Activated naive CD8-positive, alpha-beta T cell treated with anti-CD3 and anti-CD28 coated beads, Interleukin-2, amount 10 ng/mL, durations not matched to agents 7 days and 5 days (primary cell): ENCODE results near the gene GPD1L. TPM values are rescaled to one million over a fixed set of nuclear protein-coding genes. Genes with fewer than 3 reads are reported as not detected.
"Not testable (repeated sequence)": the region's sequence is repeated elsewhere in the genome, so short reads cannot be mapped to it uniquely, and the experiment has no call there.

Experiments
- ATAC-seq: fragments of 150-1000 bp; cut with Tn5 transposase; one replicate; pipeline ENCODE4 v1.10.0; 2021; ENCODE audit warnings: low read depth, moderate library complexity
- POLR2A ChIA-PET: fragments of 350-600 bp; sonication (Branson Sonifier 250); formaldehyde crosslinking; loops from one replicate; lab custom pipeline; 2021; ENCODE audit warnings: antibody characterized with exemption; lab: Charles Lee
- DNase-seq: peaks from one replicate; pipeline ENCODE4 v3.0.0; 2021
- H3K27ac Mint-ChIP-seq: one replicate; pipeline ENCODE4 v1.8.0; 2022; ENCODE audit warnings: mild to moderate bottlenecking, mixed read lengths
- H3K27me3 Mint-ChIP-seq: one replicate; pipeline ENCODE4 v1.8.0; 2022; ENCODE audit warnings: mild to moderate bottlenecking, moderate library complexity, mixed read lengths
- H3K36me3 Mint-ChIP-seq: one replicate; pipeline ENCODE4 v1.8.0; 2021; ENCODE audit warnings: mild to moderate bottlenecking, mixed read lengths
- H3K4me1 Mint-ChIP-seq: one replicate; pipeline ENCODE4 v1.8.0; 2021; ENCODE audit warnings: mixed read lengths
- H3K4me3 Mint-ChIP-seq: one replicate; pipeline ENCODE4 v1.8.0; 2022; ENCODE audit warnings: mild to moderate bottlenecking, moderate library complexity, mixed read lengths
- H3K9me3 Mint-ChIP-seq: one replicate; pipeline ENCODE4 v1.8.0; 2021; ENCODE audit warnings: mixed read lengths
- total RNA-seq, 2 experiments: library from RNA; stranded (reverse); gene quantifications; one replicate each; pipeline ENCODE4 v1.2.3, GENCODE V29; 2021

Gene GPD1L
- total RNA-seq, 2 experiments from 2014 or later, result 27.8 to 31.0 TPM

- H3K9me3 Mint-ChIP-seq, result peaks cover 17% of the 10 kb centered on the region
- DNase-seq, result no peak
- H3K27me3 Mint-ChIP-seq, result peaks cover 28% of the 10 kb centered on the region
- peaks cover 9% of the 10 kb centered on the region for H3K36me3 Mint-ChIP-seq
- ATAC-seq, result no peak
- no peak overlapping the region for H3K27ac Mint-ChIP-seq
- peaks cover 16% of the 10 kb centered on the region for H3K4me1 Mint-ChIP-seq
- no peak overlapping the region for H3K4me3 Mint-ChIP-seq
- POLR2A ChIA-PET, result no interaction called here
These were observed 16.9 kb upstream of the GPD1L start for GRCh38 chr3:32089476-32089875.

GRCh38 chr3:32093204-32093603 is 13.2 kb upstream of the GPD1L start:
- Mint-ChIP-seq H3K4me1 (peaks cover 19% of the 10 kb centered on the region), H3K4me3 (no peak overlapping the region), H3K27ac (no peak overlapping the region), H3K27me3 (peaks cover 34% of the 10 kb centered on the region), H3K36me3 (peaks cover 14% of the 10 kb centered on the region), H3K9me3 (peaks cover 10% of the 10 kb centered on the region)
- DNase-seq (no peak), ATAC-seq (no peak)
- POLR2A ChIA-PET, result no interaction called here

GRCh38 chr3:32095431-32095830 is 11.0 kb upstream of the GPD1L start:
- Mint-ChIP-seq H3K9me3 (peaks cover 1% of the 10 kb centered on the region), H3K27ac (no peak overlapping the region), H3K4me1 (peaks cover 23% of the 10 kb centered on the region), H3K36me3 (peaks cover 12% of the 10 kb centered on the region), H3K27me3 (peaks cover 26% of the 10 kb centered on the region), H3K4me3 (no peak overlapping the region)
- DNase-seq (no peak), ATAC-seq (no peak)
- POLR2A ChIA-PET, result no interaction called here

- Mint-ChIP-seq H3K4me3 (no peak overlapping the region), H3K27me3 (peaks cover 18% of the 10 kb centered on the region), H3K27ac (no peak overlapping the region), H3K36me3 (peaks cover 21% of the 10 kb centered on the region), H3K9me3 (peaks cover 12% of the 10 kb centered on the region), H3K4me1 (peaks cover 7% of the 10 kb centered on the region)
- ATAC-seq, result peak; percentile 56
- no peak for DNase-seq
- POLR2A ChIA-PET, result interaction anchor here (0.8 kb wide), 1 partner anchor 9 kb away, joined by 3 read pairs; the partner anchor contains the start of gene GPD1L
These were observed 8.7 kb upstream of the GPD1L start for GRCh38 chr3:32097768-32098167.

- ATAC-seq, result no peak
- peaks cover 10% of the 10 kb centered on the region for H3K9me3 Mint-ChIP-seq
These were observed 7.9 kb upstream of the GPD1L start for GRCh38 chr3:32098528-32098927.

GRCh38 chr3:32100465-32100864 is 6.0 kb upstream of the GPD1L start:
- Mint-ChIP-seq H3K4me3 (no peak overlapping the region), H3K27me3 (peaks cover 2% of the 10 kb centered on the region), H3K36me3 (peaks cover 19% of the 10 kb centered on the region), H3K4me1 (peaks cover 7% of the 10 kb centered on the region), H3K9me3 (peaks cover 14% of the 10 kb centered on the region), H3K27ac (no peak overlapping the region)
- POLR2A ChIA-PET, result no interaction called here
- DNase-seq, result no peak
- ATAC-seq, result no peak

More at GRCh38 chr3:32098528-32098927, 7.9 kb upstream of the GPD1L start:
- POLR2A ChIA-PET, result no interaction called here
- no peak for DNase-seq
- H3K4me3 Mint-ChIP-seq, result no peak overlapping the region
- H3K4me1 Mint-ChIP-seq, result peaks cover 7% of the 10 kb centered on the region
- peaks cover 19% of the 10 kb centered on the region for H3K36me3 Mint-ChIP-seq
- peaks cover 13% of the 10 kb centered on the region for H3K27me3 Mint-ChIP-seq
- no peak overlapping the region for H3K27ac Mint-ChIP-seq

- no peak for ATAC-seq
- Mint-ChIP-seq H3K27ac (no peak overlapping the region), H3K4me3 (no peak overlapping the region), H3K36me3 (peaks cover 16% of the 10 kb centered on the region), H3K4me1 (peaks cover 15% of the 10 kb centered on the region), H3K9me3 (peaks cover 14% of the 10 kb centered on the region), H3K27me3 (no peaks in the 10 kb centered on the region)
- no peak for DNase-seq
- POLR2A ChIA-PET, result no interaction called here
These were observed 4.1 kb upstream of the GPD1L start for GRCh38 chr3:32102289-32102688.

GRCh38 chr3:32104492-32104891 is 1.9 kb upstream of the GPD1L start:
- Mint-ChIP-seq H3K27me3 (no peaks in the 10 kb centered on the region), H3K27ac (no peak overlapping the region), H3K9me3 (peaks cover 14% of the 10 kb centered on the region), H3K36me3 (peaks cover 13% of the 10 kb centered on the region), H3K4me1 (peaks cover 14% of the 10 kb centered on the region), H3K4me3 (no peak overlapping the region)
- POLR2A ChIA-PET, result interaction anchor here (0.6 kb wide), 1 partner anchor 608 kb away, joined by 3 read pairs; no protein-coding TSS in a partner anchor
- no peak for ATAC-seq
- DNase-seq, result no peak

- ATAC-seq, result no peak
- POLR2A ChIA-PET, result interaction anchor here (1.7 kb wide), 1 partner anchor 10 kb away, joined by 17 read pairs; no protein-coding TSS in a partner anchor
- Mint-ChIP-seq H3K4me1 (peaks cover 21% of the 10 kb centered on the region), H3K4me3 (peak overlapping the region; percentile 97), H3K27me3 (no peaks in the 10 kb centered on the region), H3K27ac (peak overlapping the region; percentile 83), H3K9me3 (peaks cover 14% of the 10 kb centered on the region), H3K36me3 (peaks cover 19% of the 10 kb centered on the region)
- no peak for DNase-seq
These were observed 909 bp upstream of the GPD1L start for GRCh38 chr3:32105291-32106131.

GRCh38 chr3:32106929-32107362 is 526 bp downstream of the GPD1L start:
- H3K4me1 Mint-ChIP-seq, result peaks cover 29% of the 10 kb centered on the region
- H3K9me3 Mint-ChIP-seq, result peaks cover 6% of the 10 kb centered on the region
- DNase-seq, result no peak
- no peaks in the 10 kb centered on the region for H3K27me3 Mint-ChIP-seq
- H3K4me3 Mint-ChIP-seq, result peak overlapping the region; percentile 97
- H3K27ac Mint-ChIP-seq, result peak overlapping the region; percentile 90
- POLR2A ChIA-PET, result interaction anchor here (0.6 kb wide), 1 partner anchor 64 kb away, joined by 6 read pairs; no protein-coding TSS in a partner anchor
- no peak for ATAC-seq
- peaks cover 20% of the 10 kb centered on the region for H3K36me3 Mint-ChIP-seq

- H3K27me3 Mint-ChIP-seq, POLR2A ChIA-PET, H3K9me3 Mint-ChIP-seq, ATAC-seq, H3K4me3 Mint-ChIP-seq, DNase-seq, H3K27ac Mint-ChIP-seq: not testable (repeated sequence)
- peaks cover 33% of the 10 kb centered on the region for H3K4me1 Mint-ChIP-seq
- H3K36me3 Mint-ChIP-seq, result peaks cover 19% of the 10 kb centered on the region
These were observed 1.8 kb downstream of the GPD1L start for GRCh38 chr3:32108224-32108623.

- no peaks in the 10 kb centered on the region for H3K9me3 Mint-ChIP-seq
- H3K27me3 Mint-ChIP-seq, result no peaks in the 10 kb centered on the region
- no peak overlapping the region for H3K4me3 Mint-ChIP-seq
- peaks cover 43% of the 10 kb centered on the region for H3K4me1 Mint-ChIP-seq
- peaks cover 21% of the 10 kb centered on the region for H3K36me3 Mint-ChIP-seq
- POLR2A ChIA-PET, result no interaction called here
- no peak for ATAC-seq
- no peak overlapping the region for H3K27ac Mint-ChIP-seq
- no peak for DNase-seq
These were observed 2.8 kb downstream of the GPD1L start for GRCh38 chr3:32109256-32109655.

GRCh38 chr3:32110233-32110760 is 3.9 kb downstream of the GPD1L start:
- Mint-ChIP-seq H3K27ac (no peak overlapping the region), H3K27me3 (no peaks in the 10 kb centered on the region), H3K9me3 (peaks cover 4% of the 10 kb centered on the region), H3K4me1 (peaks cover 53% of the 10 kb centered on the region), H3K36me3 (peaks cover 26% of the 10 kb centered on the region), H3K4me3 (no peak overlapping the region)
- ATAC-seq, result no peak
- POLR2A ChIA-PET, result interaction anchor here (0.6 kb wide), 1 partner anchor 280 kb away, joined by 3 read pairs; no protein-coding TSS in a partner anchor
- no peak for DNase-seq
